Measurements from ENCODE around the gene SUCLG1. TPM values are rescaled to one million over a fixed set of nuclear protein-coding genes. Genes with fewer than 3 reads are reported as not detected.

Gene SUCLG1
- total and polyA plus RNA-seq, 2 of the 8 experiments (the other 6 are each of a cell fraction or from before 2014, with no cell fraction given) = 19.9 to 40.0 TPM

- Histone ChIP-seq H3K9me3 (ENCODE audit: insufficient read depth in 2 of 2, low read depth in 1 of 2, low read length in 1 of 2) (peaks cover 18 to 40% of the 10 kb centered on the region in 2 experiments), H2BK5ac (ENCODE audit: low read depth, low read length) (no peak overlapping the region), H2BK12ac (ENCODE audit: low read depth, low read length) (no peak overlapping the region), H3K4me1 (replicated peaks in 1 of 4; ENCODE audit: control insufficient read depth in 3 of 4, insufficient read depth in 4 of 4, low read length in 3 of 4) (no peaks in the 10 kb centered on the region), H2AK5ac (ENCODE audit: low read depth, low read length) (no peak overlapping the region), H3K4me2 (ENCODE audit: insufficient read depth in 1 of 2, low read depth in 2 of 2, low read length in 2 of 2) (no peak overlapping the region), H3K18ac (ENCODE audit: extremely low read depth, low read length) (no peak overlapping the region), H2AFZ (ENCODE audit: low read length) (no peak overlapping the region), H3K14ac (ENCODE audit: insufficient read length) (no peak overlapping the region), H4K20me1 (replicated peaks in 1 of 2; ENCODE audit: control insufficient read depth in 1 of 2, insufficient read depth in 2 of 2, low read length in 2 of 2) (no peaks in the 10 kb centered on the region), H2BK120ac (replicated peaks; ENCODE audit: low read depth, low read length) (no peak overlapping the region), H3K36me3 (ENCODE audit: control insufficient read depth in 2 of 4, insufficient read depth in 4 of 4, low read length in 3 of 4) (no peaks in the 10 kb centered on the region), H3K79me2 (ENCODE audit: control insufficient read depth in 1 of 2, insufficient read depth in 2 of 2, low read length in 2 of 2) (no peaks in the 10 kb centered on the region), H4K91ac (replicated peaks; ENCODE audit: insufficient read length, low read length) (no peak overlapping the region), H3K27ac (ENCODE audit: low read depth, low read length) (no peak overlapping the region), H2BK20ac (ENCODE audit: low read length) (no peak overlapping the region), H4K5ac (ENCODE audit: insufficient read length, low read depth, low read length) (no peak overlapping the region), H2BK15ac (ENCODE audit: low read length) (no peak overlapping the region), H3K56ac (replicated peaks; ENCODE audit: insufficient read length, low read depth, low read length) (no peak overlapping the region), H3K4ac (replicated peaks; ENCODE audit: insufficient read length, low read depth, low read length) (no peak overlapping the region), H3K23ac (ENCODE audit: insufficient read length) (no peak overlapping the region), H4K8ac (ENCODE audit: extremely low read depth, insufficient read depth, low read length) (no peak overlapping the region), H3K23me2 (ENCODE audit: low read depth, low read length) (no peaks in the 10 kb centered on the region), H3K4me3 (ENCODE audit: extremely low read depth in 1 of 4, insufficient read depth in 2 of 4, low read depth in 3 of 4, low read length in 4 of 4) (no peak overlapping the region), H3K27me3 (replicated peaks in 1 of 4; ENCODE audit: control insufficient read depth in 3 of 4, extremely low read depth in 1 of 4, insufficient read depth in 3 of 4, low read length in 3 of 4) (no peaks in the 10 kb centered on the region), H3K79me1 (ENCODE audit: low read depth, low read length) (no peaks in the 10 kb centered on the region), H3K9ac (replicated peaks in 1 of 4; ENCODE audit: extremely low read depth in 1 of 4, low read depth in 3 of 4, low read length in 3 of 4) (no peak overlapping the region)
- 94% methylated on average over 4 of the region's 4 CpGs; no CpG with 5 or more reads in 1 of the 2 experiments for WGBS, 2 experiments (ENCODE audit: extremely low coverage in 1 of 2, insufficient coverage in 1 of 2, insufficient read length in 1 of 2, insufficient replicate concordance in 2 of 2, low coverage in 1 of 2, low lambda C conversion rate in 2 of 2, missing lambda C conversion rate in 1 of 2)
- ChIA-PET POLR2A (ENCODE audit: partially characterized antibody) (no interaction called here), CTCF (ENCODE audit: partially characterized antibody) (interaction anchor here (0.9 kb wide), 1 partner anchor 157 kb away, joined by 3 read pairs; no protein-coding TSS in a partner anchor)
- no peak for FAIRE-seq
- no peak for DNase-seq (ENCODE audit: low read depth in 1 of 2, low spot score in 2 of 2)
- TF ChIP-seq CREB1 (IDR thresholded peaks at IDR 0.05) (no peak), BRCA1 (IDR thresholded peaks at IDR 0.05; ENCODE audit: low read depth, low read length) (no peak), RBBP5 (IDR thresholded peaks at IDR 0.05; ENCODE audit: borderline replicate concordance, low read depth, low read length) (no peak), EZH2 (IDR thresholded peaks at IDR 0.05; ENCODE audit: low read depth, low read length, severe bottlenecking) (no peak), EGR1 (IDR thresholded peaks at IDR 0.05; ENCODE audit: borderline replicate concordance, low read depth, low read length) (no peak), KDM4A (IDR thresholded peaks at IDR 0.05; ENCODE audit: low read depth, low read length, severe bottlenecking) (no peak), SP4 (IDR thresholded peaks at IDR 0.05; ENCODE audit: low read length) (no peak), PHF8 (conservative IDR thresholded peaks at IDR 0.05; ENCODE audit: low read depth, low read length) (no peak), SIN3A (conservative IDR thresholded peaks at IDR 0.05 in 1 of 2, IDR thresholded peaks at IDR 0.05 in 1 of 2; ENCODE audit: low read depth in 1 of 2, low read length in 2 of 2) (no peak), KDM1A (IDR thresholded peaks at IDR 0.05; ENCODE audit: borderline replicate concordance, low read length) (no peak), RXRA (IDR thresholded peaks at IDR 0.05; ENCODE audit: insufficient read depth, low read depth, low read length) (no peak), NANOG (IDR thresholded peaks at IDR 0.05; ENCODE audit: insufficient read depth, low read depth, low read length, poor library complexity, severe bottlenecking) (no peak), CBX8 (IDR thresholded peaks at IDR 0.05; ENCODE audit: borderline replicate concordance, low read depth, low read length) (no peak)
- TF ChIP-seq, protein P1, sequence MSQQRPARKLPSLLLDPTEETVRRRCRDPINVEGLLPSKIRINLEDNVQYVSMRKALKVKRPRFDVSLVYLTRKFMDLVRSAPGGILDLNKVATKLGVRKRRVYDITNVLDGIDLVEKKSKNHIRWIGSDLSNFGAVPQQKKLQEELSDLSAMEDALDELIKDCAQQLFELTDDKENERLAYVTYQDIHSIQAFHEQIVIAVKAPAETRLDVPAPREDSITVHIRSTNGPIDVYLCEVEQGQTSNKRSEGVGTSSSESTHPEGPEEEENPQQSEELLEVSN (IDR thresholded peaks at IDR 0.05) = no peak
These were observed 15.1 kb upstream of the SUCLG1 start for GRCh38 chr2:84474176-84474575.

Data from H1 (cell line).